NAMALWA (cell line): ENCODE results near the gene MAPRE2.
"Not testable (repeated sequence)": the region's sequence is repeated elsewhere in the genome, so short reads cannot be mapped to it uniquely, and the experiment has no call there.

Experiments
- DNase-seq: peaks from one replicate; pipeline ENCODE4 v3.0.0-alpha.2; 2015; ENCODE audit warnings: low spot score

Gene MAPRE2

GRCh38 chr18:35091841-35092240 lies 50.6 kb downstream of the MAPRE2 start:
- no peak for DNase-seq

- DNase-seq = no peak
These were observed 54.9 kb downstream of the MAPRE2 start for GRCh38 chr18:35095983-35096676.

- DNase-seq = no peak
These were observed 55.4 kb downstream of the MAPRE2 start for GRCh38 chr18:35096677-35097011.

- DNase-seq = no peak
These were observed 56.0 kb downstream of the MAPRE2 start for GRCh38 chr18:35097195-35097594.

GRCh38 chr18:35097763-35098162 lies 56.5 kb downstream of the MAPRE2 start:
- DNase-seq = no peak

GRCh38 chr18:35099911-35100310 lies 58.7 kb downstream of the MAPRE2 start:
- DNase-seq = no peak

- no peak for DNase-seq
These were observed 63.3 kb downstream of the MAPRE2 start for GRCh38 chr18:35104391-35105051.

GRCh38 chr18:35106013-35106844 lies 65.0 kb downstream of the MAPRE2 start:
- no peak for DNase-seq

- DNase-seq = no peak
These were observed 65.6 kb downstream of the MAPRE2 start for GRCh38 chr18:35106845-35107148.

- no peak for DNase-seq
These were observed 66.0 kb downstream of the MAPRE2 start for GRCh38 chr18:35107216-35107615.

GRCh38 chr18:35108088-35108487 lies 66.9 kb downstream of the MAPRE2 start:
- not testable (repeated sequence) for DNase-seq

GRCh38 chr18:35110059-35110458 lies 68.8 kb downstream of the MAPRE2 start:
- DNase-seq = no peak

GRCh38 chr18:35110554-35111485 lies 69.6 kb downstream of the MAPRE2 start:
- DNase-seq = no peak

GRCh38 chr18:35112696-35113095 lies 71.5 kb downstream of the MAPRE2 start:
- DNase-seq = no peak

GRCh38 chr18:35114305-35114704 lies 73.1 kb downstream of the MAPRE2 start:
- DNase-seq = no peak

GRCh38 chr18:35116784-35117318 lies 75.6 kb downstream of the MAPRE2 start:
- DNase-seq = no peak

GRCh38 chr18:35117372-35117771 lies 76.2 kb downstream of the MAPRE2 start:
- no peak for DNase-seq

- DNase-seq = no peak
These were observed 76.8 kb downstream of the MAPRE2 start for GRCh38 chr18:35117951-35118411.

- no peak for DNase-seq
These were observed 77.4 kb downstream of the MAPRE2 start for GRCh38 chr18:35118641-35119040.

- no peak for DNase-seq
These were observed 79.8 kb downstream of the MAPRE2 start for GRCh38 chr18:35121038-35121437.

GRCh38 chr18:35121531-35121930 lies 80.3 kb downstream of the MAPRE2 start:
- no peak for DNase-seq
